GM12878 (cell line): ENCODE results near the gene AOC3. TPM values are rescaled to one million over a fixed set of nuclear protein-coding genes. Genes with fewer than 3 reads are reported as not detected.
A peak's percentile ranks its signal among the peaks of the same experiment; 100 is the strongest.

Experiments
- CREB1 ChIP-seq: IDR thresholded peaks from 2 replicates; pipeline ENCODE4 v1.6.1; 2012; ENCODE audit warnings: low read depth, mild to moderate bottlenecking, inconsistent platforms
- EGR1 ChIP-seq, 2 experiments: IDR thresholded peaks; 1 replicate in 1 of 2; 2 replicates in 1 of 2; pipeline ENCODE4 v1.6.1; 2011 to 2012; ENCODE audit warnings: low read depth in 2 of 2, low read length in 2 of 2, borderline replicate concordance in 1 of 2, mild to moderate bottlenecking in 1 of 2, moderate library complexity in 1 of 2
- HDGF ChIP-seq: fragments of 450-650 bp; IDR thresholded peaks from 2 replicates; pipeline ENCODE4 v1.6.1; 2016; ENCODE audit warnings: antibody characterized with exemption
- MEF2A ChIP-seq: IDR thresholded peaks from 2 replicates; pipeline ENCODE4 v1.6.1; 2011; ENCODE audit warnings: low read depth, mild to moderate bottlenecking, low read length, moderate library complexity; ENCODE audit not compliant: insufficient read depth
- SMAD5 ChIP-seq: IDR thresholded peaks from 2 replicates; pipeline ENCODE4 v1.6.1; 2016; ENCODE audit warnings: antibody characterized with exemption, low read depth
- SPI1 ChIP-seq: IDR thresholded peaks from 2 replicates; pipeline ENCODE4 v1.6.1; 2011; ENCODE audit warnings: low read depth, mild to moderate bottlenecking, low read length, moderate library complexity, borderline replicate concordance; ENCODE audit not compliant: insufficient read depth
- ZBED1 ChIP-seq: IDR thresholded peaks from 2 replicates; pipeline ENCODE4 v1.6.1; 2016; ENCODE audit warnings: borderline replicate concordance
- ZBTB4 ChIP-seq: fragments of 450-650 bp; formaldehyde crosslinking; IDR thresholded peaks from 2 replicates; pipeline ENCODE4 v1.4.0; 2022; ENCODE audit warnings: mild to moderate bottlenecking, moderate library complexity
- polyA plus RNA-seq, 11 experiments: library from polyadenylated mRNA; depleted of rRNA in 4 of 11; unstranded in 6 of 11; stranded (reverse) in 5 of 11; fragments of >200 nt; fragmentation: Nextera tagmentation in 4 of 11; fragmentation: Illumina TruSeq in 1 of 11; extraction: Ambion mirVana in 4 of 11; extraction: Trizol in 1 of 11; gene quantifications; 1 replicate in 1 of 11; 2 replicates in 10 of 11; pipeline versions ENCODE4 v1.2.1 to v1.2.3, GENCODE V29; 2011 to 2016; ENCODE audit warnings: inconsistent platforms in 2 of 11, missing spikeins in 2 of 11, low read depth in 1 of 11
- total RNA-seq, 4 experiments: library from RNA; depleted of rRNA in 3 of 4; stranded (reverse); fragments of >200 nt in 3 of 4; fragmentation: Illumina TruSeq in 1 of 4; extraction: Trizol in 1 of 4; gene quantifications; 2 replicates each; pipeline versions ENCODE4 v1.2.1 to v1.2.3, GENCODE V29; 2013 to 2021
- TF ChIP-seq, protein P1 (sequence below): fragments of 450-650 bp; formaldehyde crosslinking; IDR thresholded peaks from 2 replicates; pipeline ENCODE4 v1.4.0; 2020; ENCODE audit warnings: mild to moderate bottlenecking, moderate library complexity
- TF ChIP-seq, protein P2 (sequence below): fragments of 450-650 bp; IDR thresholded peaks from 2 replicates; pipeline ENCODE4 v1.6.1; 2017; ENCODE audit warnings: mild to moderate bottlenecking, moderate library complexity
- TF ChIP-seq, protein P3 (sequence below): IDR thresholded peaks from 2 replicates; pipeline ENCODE4 v1.6.1; 2011; ENCODE audit warnings: low read depth, low read length, improper control_type of control experiment, borderline replicate concordance
- TF ChIP-seq, protein P4 (sequence below): fragments of 450-650 bp; IDR thresholded peaks from 2 replicates; pipeline ENCODE4 v1.6.1; 2017; ENCODE audit warnings: borderline replicate concordance

AOC3 gene
- total and polyA plus RNA-seq, 10 of the 15 experiments (the other 5 are each of a cell fraction or from before 2014, with no cell fraction given) = 0.02 to 0.91 (median 0.34) TPM; not detected in 2

DNA sequence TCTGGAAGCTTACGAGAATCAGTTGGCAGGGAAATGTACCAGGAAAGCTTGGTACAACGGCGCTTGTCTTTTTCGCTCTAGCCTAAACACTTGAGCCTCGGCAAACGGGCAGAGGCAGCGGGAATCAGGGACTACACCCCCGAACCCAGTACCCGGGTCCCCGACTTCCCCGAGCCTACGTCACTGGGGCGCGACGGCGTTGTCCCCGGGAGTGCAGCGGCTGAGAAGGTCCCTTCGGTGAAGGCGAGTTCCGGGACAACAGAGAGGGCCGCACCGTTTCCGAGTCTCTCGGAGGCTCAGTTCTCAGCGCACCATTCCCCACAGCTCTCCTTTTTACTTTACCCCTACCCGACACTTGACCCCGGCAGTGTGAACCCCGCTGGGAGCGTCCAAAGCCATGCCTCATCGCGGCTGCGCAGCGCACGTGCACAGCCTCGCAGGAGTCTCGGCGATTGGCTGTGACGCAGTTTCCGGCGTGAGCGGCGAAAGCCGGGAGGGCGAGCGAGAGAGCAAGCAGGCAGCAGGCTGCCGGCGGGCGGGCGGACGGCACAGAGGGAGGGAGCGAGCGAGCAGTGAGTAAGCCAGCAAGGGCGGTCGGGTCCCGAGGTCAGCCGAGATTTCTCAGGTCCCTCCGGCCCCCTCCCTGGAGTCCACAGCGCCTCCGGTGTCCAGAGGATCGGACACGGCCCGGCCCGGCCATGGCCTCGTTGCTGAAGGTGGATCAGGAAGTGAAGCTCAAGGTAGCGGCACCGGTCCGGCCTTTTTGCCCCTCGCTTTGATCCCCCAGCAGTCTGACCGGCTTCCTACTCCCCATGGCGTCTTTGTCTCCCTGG lies 17.8 kb upstream of the AOC3 start, which contains the start of gene PSME3 (continued):
- TF ChIP-seq EGR1 (IDR thresholded peaks at IDR 0.05; ENCODE audit: borderline replicate concordance in 1 of 2, low read depth in 2 of 2, low read length in 2 of 2) (peak in 1 of 2 experiments; percentile 38; a peak in 1 of 3 replicates), ZBED1 (no peak), SPI1 (no peak), MEF2A (no peak), HDGF (peak; percentile 66; the same call in 1 of the 2 replicates), ZBTB4 (CRISPR knock-in tag) (no peak), CREB1 (peak; percentile 98), SMAD5 (peak; percentile 82; the same call in 1 of the 2 replicates)
- TF ChIP-seq, protein P1, sequence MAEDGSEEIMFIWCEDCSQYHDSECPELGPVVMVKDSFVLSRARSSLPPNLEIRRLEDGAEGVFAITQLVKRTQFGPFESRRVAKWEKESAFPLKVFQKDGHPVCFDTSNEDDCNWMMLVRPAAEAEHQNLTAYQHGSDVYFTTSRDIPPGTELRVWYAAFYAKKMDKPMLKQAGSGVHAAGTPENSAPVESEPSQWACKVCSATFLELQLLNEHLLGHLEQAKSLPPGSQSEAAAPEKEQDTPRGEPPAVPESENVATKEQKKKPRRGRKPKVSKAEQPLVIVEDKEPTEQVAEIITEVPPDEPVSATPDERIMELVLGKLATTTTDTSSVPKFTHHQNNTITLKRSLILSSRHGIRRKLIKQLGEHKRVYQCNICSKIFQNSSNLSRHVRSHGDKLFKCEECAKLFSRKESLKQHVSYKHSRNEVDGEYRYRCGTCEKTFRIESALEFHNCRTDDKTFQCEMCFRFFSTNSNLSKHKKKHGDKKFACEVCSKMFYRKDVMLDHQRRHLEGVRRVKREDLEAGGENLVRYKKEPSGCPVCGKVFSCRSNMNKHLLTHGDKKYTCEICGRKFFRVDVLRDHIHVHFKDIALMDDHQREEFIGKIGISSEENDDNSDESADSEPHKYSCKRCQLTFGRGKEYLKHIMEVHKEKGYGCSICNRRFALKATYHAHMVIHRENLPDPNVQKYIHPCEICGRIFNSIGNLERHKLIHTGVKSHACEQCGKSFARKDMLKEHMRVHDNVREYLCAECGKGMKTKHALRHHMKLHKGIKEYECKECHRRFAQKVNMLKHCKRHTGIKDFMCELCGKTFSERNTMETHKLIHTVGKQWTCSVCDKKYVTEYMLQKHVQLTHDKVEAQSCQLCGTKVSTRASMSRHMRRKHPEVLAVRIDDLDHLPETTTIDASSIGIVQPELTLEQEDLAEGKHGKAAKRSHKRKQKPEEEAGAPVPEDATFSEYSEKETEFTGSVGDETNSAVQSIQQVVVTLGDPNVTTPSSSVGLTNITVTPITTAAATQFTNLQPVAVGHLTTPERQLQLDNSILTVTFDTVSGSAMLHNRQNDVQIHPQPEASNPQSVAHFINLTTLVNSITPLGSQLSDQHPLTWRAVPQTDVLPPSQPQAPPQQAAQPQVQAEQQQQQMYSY (CRISPR knock-in tag) = no peak
- TF ChIP-seq, protein P2, sequence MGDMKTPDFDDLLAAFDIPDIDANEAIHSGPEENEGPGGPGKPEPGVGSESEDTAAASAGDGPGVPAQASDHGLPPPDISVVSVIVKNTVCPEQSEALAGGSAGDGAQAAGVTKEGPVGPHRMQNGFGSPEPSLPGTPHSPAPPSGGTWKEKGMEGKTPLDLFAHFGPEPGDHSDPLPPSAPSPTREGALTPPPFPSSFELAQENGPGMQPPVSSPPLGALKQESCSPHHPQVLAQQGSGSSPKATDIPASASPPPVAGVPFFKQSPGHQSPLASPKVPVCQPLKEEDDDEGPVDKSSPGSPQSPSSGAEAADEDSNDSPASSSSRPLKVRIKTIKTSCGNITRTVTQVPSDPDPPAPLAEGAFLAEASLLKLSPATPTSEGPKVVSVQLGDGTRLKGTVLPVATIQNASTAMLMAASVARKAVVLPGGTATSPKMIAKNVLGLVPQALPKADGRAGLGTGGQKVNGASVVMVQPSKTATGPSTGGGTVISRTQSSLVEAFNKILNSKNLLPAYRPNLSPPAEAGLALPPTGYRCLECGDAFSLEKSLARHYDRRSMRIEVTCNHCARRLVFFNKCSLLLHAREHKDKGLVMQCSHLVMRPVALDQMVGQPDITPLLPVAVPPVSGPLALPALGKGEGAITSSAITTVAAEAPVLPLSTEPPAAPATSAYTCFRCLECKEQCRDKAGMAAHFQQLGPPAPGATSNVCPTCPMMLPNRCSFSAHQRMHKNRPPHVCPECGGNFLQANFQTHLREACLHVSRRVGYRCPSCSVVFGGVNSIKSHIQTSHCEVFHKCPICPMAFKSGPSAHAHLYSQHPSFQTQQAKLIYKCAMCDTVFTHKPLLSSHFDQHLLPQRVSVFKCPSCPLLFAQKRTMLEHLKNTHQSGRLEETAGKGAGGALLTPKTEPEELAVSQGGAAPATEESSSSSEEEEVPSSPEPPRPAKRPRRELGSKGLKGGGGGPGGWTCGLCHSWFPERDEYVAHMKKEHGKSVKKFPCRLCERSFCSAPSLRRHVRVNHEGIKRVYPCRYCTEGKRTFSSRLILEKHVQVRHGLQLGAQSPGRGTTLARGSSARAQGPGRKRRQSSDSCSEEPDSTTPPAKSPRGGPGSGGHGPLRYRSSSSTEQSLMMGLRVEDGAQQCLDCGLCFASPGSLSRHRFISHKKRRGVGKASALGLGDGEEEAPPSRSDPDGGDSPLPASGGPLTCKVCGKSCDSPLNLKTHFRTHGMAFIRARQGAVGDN = peak; percentile 77; the same call in 1 of the 2 replicates
- TF ChIP-seq, protein P3, sequence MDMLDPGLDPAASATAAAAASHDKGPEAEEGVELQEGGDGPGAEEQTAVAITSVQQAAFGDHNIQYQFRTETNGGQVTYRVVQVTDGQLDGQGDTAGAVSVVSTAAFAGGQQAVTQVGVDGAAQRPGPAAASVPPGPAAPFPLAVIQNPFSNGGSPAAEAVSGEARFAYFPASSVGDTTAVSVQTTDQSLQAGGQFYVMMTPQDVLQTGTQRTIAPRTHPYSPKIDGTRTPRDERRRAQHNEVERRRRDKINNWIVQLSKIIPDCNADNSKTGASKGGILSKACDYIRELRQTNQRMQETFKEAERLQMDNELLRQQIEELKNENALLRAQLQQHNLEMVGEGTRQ = no peak; the same call in 1 of the 2 replicates
- TF ChIP-seq, protein P4, sequence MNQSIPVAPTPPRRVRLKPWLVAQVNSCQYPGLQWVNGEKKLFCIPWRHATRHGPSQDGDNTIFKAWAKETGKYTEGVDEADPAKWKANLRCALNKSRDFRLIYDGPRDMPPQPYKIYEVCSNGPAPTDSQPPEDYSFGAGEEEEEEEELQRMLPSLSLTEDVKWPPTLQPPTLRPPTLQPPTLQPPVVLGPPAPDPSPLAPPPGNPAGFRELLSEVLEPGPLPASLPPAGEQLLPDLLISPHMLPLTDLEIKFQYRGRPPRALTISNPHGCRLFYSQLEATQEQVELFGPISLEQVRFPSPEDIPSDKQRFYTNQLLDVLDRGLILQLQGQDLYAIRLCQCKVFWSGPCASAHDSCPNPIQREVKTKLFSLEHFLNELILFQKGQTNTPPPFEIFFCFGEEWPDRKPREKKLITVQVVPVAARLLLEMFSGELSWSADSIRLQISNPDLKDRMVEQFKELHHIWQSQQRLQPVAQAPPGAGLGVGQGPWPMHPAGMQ = no peak
